GM21423 (cell line): Measurements from ENCODE around the gene GDAP2.
A peak's percentile ranks its signal among the peaks of the same experiment; 100 is the strongest.
"Not testable (repeated sequence)": the region's sequence is repeated elsewhere in the genome, so short reads cannot be mapped to it uniquely, and the experiment has no call there.

ENCODE experiments used
- ATAC-seq: cut with Tn5 transposase; IDR thresholded peaks from one replicate; pipeline ENCODE4 v1.9.1; 2021; ENCODE audit warnings: mild to moderate bottlenecking, moderate library complexity; ENCODE audit not compliant: unreplicated experiment

Gene GDAP2

DNA sequence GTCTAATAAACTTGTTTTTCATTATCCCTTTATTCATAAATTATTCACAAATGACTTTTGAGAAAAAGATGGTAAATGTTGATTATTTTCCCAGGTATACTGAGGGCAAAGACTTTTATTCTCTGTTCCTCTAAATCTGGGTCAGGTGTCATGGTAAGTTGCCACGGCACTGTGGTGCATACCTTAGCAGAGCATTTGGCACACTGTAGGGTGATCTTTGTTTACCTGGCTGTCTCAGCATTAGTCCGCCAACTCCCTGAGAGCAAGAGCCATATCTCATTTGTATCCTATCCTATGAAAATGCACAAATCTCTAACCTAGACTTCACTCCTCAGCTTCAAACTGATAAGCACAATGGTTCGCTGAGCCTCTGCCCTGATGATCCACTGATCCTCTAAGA is 24.9 kb downstream of the GDAP2 start:
- no peak for ATAC-seq

DNA sequence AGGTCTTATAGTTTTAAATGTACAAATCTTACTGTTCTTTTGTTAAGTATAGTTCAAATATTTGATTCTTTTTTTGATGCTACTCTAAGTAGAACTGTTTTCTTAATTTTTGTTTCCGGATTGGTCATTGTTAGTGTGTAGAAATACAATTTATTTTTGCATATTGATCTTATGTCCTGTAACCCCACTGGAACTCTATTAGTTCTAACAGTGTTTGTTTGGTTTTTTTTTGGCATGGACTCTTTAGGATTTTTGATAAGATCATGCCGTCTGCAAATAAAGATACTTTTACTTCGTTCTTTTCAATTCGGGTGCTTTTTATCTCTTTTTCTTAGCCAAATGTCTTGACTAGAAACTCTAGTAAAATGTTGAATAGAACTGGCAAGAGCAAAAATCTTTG is 26.5 kb downstream of the GDAP2 start:
- no peak for ATAC-seq

DNA sequence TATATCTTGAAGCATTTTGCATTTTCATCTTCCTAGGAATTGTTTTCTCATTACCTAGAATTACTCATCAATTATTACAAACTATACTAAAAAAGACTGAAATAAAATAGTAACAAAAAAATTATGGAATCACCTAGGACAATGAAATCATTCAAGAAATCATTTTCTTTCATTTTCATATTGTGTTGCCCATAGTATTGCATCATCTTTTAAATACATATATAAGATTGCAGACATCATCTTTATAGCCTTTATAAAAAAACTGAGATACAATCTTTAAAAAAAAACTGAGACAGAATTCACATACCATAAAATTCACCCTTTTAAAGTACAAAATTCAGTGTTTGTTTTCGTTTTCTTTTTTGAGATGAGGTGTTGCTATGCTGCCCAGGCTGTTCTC is 29.6 kb downstream of the GDAP2 start:
- no peak for ATAC-seq

DNA sequence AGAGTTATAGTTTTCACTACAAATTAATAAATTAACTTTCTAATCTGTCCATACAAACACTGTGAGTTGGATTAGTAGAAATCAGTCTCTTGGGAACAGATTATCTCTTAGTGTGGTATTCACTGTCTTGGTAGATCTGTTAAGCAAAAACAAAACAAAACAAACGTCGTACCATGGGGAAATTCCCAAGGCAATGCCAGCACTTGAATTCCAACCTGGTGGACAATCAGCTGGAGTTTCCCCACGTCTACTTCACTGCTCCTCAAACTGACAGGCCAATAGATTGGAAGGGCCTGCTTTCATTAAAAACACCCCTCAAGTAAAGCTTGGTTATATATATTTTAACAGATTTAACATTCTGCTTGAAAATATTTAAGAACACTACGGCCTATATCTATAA is 31.9 kb downstream of the GDAP2 start:
- no peak for ATAC-seq

DNA sequence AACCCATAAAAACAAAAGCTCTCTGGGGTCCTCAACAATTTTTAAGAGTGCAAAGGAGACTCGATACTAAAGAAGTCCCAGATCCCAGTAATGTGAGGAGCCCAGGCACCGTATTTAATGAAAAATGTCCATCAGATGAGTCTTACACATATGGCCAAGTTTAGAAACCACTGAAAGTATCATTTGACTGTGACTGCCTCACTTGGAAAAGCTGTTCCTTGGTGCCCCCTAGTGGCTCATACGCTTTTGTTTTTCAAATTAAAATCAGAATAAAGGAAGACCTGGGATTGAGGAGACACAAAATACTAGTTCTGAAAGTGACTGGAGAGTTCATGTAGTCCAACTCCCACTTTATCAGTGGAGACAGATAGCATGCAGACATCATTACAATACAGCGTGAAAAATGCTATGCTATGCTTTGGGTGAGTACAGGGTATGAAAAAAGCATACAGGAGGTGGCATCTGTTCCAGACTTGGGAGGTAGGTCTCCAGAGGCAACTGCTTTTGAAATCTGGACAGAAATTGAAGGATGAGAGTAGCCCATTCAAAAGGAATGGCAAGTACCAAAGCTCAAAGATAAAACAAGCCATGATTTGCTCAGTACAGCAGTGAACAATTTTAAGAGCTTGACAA is 33.8 kb downstream of the GDAP2 start:
- peak; percentile 66 for ATAC-seq

DNA sequence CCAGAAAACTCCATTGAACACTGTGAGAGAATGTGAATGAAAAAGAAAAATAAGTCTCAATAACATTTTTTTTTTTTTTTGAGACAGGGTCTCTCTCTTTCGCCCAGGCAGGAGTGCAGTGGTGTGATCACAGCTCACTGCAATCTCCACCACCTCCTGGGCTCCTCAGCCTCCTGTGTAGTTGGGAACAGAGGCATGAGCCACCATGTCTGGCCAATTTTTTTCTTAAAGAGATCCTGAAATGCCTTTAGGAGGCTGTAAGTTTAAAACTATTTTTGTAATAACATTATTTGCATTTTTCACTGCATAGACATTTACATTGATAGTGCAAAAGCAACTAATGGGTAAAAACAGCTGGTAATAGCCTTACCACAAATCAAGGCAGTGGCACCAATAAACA is 35.3 kb downstream of the GDAP2 start:
- ATAC-seq = no peak

DNA sequence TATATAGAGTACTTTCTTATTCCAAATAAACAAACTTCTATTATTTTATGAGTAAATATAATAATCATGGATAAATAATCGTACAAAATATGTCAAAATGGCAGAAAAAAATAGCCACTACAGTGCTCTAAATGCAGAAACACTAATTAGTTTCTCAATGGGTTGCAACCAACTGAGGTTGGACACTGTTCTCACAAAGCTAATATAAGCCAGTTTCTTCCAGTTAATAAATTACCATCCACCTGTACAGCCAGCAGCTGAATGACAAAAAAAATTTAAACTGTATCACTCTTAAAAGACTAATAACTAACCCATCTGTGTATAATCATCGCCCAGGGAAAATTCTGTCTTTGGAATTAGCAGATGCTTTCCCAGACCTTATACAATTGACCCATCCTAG is 36.9 kb downstream of the GDAP2 start:
- ATAC-seq = peak; percentile 64

DNA sequence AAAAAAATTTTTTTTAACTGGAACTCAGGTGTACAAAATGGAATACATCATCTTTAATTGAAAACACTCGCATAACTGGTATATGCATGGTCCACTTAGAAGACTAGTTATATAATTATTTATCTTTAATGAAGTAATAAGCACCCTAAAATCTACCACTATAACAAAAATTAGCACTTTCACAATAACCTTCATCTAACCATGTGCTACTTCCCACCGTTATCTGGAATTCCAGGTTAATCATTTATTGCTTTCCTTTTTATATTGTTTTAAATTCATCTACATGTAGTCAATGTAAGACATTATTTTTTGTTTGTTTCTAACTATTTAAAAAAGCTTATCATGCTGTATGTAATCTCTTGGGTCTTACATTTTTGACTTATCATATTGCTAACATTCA is 39.0 kb downstream of the GDAP2 start:
- ATAC-seq = no peak

DNA sequence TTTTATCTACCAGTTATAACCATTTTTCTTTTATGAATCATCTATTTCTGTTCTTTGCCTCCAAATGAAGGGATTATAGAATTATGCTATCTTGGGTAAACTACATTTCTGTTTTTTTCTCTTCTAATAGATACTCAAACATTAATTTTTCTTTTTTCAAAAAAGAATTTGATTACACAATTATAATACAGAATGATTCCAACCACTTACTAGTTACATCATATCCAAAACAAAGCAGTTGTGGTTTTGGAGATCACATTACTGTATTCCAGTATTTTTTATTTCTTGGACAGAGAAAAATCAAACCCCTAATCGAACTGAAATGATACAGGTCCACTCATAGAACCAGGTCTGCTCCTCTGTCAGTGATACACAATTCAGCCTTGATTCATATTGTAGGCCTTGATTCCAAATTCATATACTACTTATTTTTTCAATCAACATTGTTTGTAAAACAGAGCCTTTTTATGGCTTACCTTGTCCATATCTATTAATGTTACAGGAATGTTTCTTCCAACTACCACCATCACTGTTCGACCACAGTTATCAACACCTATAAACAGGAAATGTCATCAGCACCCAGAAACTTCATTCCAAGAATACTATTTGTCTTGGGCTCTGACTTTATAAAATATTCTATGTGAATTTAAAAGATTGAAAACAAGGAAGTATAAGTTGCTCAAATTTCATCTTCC is 43.2 kb downstream of the GDAP2 start:
- ATAC-seq = no peak

DNA sequence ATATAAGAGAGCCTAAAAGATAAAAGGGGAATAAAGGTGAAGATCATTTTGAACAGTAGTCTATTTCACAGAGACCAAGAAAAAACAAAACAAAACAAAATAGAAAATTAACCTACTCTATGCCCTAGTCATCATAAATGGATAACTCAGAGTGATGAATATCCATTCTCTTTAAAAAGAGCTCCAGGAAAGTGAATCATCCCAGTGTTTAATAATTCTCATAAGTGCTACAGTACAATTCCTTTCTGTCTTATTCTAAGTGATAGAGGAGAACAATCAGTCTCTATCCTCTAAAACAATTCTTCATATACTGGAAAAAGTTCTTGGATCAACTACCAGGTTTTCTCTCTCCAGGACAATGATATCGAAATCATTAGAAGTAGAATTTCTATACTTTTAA is 45.8 kb downstream of the GDAP2 start:
- no peak for ATAC-seq

DNA sequence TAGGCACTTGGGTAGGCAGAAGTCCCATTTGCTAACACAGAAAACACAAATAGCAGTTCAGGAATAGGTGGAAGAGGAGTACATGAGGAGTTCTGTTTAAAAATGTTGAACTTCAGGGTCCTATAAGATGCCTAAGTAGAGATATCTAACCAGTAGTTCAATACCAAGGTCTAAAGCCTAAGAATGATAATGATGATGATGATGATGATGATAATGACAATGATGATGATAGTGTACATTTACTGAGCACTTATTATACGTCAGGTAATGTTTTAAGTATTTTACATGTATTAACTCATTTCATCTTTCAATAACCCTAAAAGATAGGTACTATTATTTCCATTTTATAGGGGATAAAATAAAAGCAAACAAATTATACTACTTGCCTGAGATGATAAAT is 50.1 kb downstream of the GDAP2 start:
- no peak for ATAC-seq

DNA sequence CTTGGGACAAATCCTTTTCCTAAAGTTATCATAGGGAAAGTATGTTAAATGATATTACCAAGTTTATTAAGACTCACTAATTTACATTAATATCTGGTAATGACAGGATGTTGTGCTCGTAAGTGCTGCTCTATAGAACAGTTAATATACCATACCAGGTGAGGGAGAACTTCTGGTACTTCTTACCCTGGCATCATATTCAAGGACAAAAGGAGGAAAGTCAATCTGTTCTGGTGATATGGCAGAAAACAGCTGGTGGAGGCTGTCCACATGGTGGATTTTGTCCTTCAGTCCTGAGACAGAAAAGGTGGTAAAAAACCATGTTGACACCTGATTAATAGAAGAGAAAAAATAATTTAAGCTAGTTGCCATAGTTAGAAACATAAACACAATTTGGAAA is 51.6 kb downstream of the GDAP2 start:
- no peak for ATAC-seq

DNA sequence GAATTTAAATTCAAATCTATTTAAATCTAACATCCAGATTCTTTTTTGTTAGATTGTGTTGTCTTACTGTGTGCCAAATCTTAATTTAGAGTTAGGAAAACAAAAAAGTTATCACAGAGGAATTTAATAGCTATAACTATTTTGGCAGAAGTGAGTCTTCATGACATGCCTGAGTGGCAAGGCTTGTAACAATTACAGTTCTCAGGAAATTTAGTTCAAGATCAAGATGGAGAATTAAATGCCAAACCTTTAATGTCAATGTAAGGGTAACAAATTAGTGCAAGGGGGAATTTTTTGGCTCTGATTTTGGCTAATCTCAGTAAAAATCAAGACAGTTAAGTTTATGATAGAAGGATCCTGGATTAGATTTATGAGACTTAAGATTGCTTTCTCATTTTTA is 58.4 kb downstream of the GDAP2 start:
- no peak for ATAC-seq

DNA sequence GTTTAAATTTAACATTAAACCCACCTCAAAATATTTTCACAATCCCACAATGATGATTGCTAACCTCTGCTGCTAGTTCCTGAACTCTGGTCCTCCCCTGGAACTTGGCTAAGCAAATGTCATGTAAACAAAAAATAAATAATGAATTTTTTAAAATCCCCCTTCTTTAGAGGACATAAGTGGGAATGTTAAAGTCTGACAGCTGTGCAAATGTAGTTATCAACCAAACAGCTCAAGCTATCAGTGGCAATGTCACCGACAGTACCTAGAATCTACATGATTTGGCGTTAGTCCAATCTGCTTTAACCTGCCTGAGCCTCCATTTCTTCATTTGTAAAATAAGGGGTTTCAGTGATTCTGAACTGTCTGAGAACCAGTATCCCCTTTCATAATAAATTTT is 67.7 kb downstream of the GDAP2 start:
- no peak for ATAC-seq

DNA sequence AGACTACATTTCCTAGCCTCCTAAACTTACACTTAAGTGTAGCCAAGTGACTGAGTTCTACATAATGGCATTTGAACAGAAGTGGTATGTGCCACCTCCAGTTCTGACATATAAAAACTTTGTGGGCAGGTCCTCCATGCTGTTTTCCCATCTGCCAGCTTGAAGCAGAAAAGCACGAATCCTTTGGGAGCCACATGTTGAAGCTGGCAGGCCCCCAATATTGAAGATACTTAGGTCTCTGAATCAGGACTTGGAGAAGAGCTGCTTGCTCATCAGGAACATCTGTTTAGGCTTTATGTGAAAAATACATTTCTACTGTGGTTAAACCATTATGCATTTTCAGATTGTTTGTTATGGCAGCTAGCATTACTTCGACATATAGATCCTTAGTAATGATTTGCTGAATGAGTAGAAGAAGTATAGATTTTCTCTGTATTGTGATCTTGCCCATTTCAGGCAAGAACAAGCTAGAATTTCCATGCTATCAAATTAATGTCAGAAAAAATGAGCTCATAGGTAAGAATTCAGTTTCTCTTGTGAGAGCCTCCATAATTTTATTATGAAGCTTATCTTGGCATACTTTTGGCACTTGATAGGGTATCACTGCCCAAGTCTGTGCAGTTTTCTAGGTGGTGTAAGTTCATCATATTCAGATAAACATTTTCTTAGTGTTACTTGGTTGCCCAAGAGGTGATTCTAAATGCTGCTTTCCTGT is 68.4 kb downstream of the GDAP2 start:
- ATAC-seq = no peak

DNA sequence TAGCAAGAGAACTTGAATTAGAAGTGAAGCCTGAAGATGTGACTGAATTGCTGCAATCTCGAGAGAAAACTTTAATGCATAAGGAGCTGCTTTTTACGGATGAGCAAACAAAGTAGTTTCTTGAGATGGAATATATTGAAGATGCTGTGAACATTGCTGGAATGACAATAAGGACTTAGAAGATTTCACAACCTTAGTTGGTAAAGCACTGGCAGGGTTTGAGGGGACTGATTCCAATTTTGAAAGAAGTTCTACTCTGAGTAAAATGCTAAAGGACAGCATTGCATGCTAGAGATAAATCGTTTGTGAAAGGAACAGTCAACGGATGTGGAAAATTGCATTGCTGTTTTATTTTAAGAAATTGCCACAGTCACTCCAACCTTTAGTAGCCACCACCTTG is 69.5 kb downstream of the GDAP2 start:
- ATAC-seq = no peak

DNA sequence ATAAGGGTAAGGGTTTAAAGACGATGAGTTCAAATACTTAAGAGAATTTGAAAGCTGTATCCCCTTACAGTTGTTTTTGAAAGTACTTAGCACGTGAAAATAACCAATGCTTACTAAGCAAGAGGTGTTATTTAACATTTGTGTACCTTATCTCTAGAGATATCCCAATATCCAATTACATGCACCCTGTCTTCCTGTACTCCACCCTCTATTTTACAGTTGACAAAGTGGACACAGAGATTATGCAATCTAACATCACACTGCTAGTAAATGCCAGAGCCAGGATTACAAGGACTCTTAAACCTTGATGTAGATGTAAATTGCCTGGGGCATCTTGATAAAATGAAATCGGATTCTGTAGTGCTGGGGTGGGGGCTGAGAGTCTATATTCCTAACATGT is 72.0 kb downstream of the GDAP2 start:
- ATAC-seq = no peak

DNA sequence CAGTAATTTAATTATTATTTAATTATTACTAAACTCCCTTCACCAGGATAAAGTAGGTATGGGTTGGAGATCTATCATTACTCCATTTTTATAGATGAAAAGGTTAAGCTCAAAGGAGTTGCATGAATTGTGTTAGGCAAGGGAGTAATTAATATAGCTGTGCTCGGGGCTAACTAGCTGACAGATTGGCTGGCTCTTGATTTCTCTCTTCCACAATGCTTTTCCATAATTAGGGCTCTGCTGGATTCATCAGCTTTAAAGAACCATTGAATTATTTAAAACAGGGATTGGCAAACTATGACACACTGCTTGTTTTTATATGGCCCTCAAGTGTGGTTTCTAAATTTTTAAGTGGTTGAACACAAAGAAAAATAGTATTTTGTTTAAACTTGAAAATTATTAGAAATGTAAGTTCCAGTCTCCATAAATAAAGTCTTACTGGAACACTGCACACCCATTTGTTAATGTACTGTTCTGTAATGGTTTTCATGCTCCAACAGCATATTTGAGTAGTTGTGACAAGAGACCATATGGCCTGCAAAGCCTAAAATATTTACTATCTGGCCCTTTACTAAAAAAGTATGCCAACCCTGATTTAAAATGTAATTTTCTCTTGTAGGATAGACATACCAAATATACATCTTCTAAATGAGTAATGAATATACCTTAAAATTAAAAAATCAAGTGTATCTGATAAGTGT is 76.4 kb downstream of the GDAP2 start:
- no peak for ATAC-seq

DNA sequence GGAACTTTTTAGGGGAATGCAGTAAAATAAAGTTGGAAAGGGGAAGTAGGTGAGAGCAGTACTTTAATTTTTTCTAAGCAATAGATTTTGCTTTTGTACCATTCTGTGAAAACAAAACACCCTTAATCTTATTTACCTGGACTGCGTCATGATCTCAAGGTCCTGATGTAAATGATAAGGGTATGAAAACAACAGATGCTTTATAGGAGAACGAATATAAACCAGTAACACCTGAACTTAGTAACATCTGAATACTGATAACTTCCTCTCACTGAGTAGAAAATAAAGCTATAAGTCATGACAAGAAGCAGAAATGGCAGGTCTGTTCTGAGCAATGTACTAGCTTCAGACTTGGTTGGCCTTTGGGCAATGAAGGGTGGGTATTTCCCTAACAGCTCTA is 77.7 kb downstream of the GDAP2 start:
- no peak for ATAC-seq

DNA sequence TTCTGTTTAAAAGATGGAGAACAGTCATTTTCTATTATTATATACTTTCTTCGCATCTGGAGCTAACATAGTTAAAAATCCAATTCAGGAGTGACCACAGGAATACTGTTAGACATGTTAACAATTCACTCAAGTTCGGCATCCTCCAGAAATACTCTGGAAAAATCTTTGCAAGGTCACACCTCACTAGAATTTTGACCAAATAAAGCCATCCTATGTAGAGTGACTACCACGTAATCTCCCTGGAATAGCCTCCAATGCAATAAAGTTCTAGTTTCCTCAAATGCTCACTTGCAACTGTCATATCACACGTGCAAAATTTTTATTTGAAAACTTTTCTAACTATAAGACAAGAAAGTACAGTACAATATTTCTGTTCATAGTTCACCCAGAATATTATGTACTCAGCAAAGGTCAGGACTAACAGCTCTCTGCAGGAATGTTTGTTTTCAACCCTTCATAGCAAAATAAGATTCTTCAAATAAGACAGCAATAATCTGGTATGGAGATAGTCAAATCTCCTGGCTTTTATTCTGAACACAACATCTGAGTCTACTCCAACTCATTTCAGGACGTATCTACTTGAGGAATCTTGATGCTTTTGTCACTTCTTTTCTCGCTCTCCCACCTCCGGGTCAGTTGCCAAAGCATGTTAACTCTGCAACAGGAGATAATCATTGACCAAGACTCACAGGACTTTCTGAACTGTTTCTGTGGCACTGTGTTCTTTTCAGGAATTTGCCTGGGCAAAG is 82.6 kb downstream of the GDAP2 start:
- ATAC-seq = no peak

DNA sequence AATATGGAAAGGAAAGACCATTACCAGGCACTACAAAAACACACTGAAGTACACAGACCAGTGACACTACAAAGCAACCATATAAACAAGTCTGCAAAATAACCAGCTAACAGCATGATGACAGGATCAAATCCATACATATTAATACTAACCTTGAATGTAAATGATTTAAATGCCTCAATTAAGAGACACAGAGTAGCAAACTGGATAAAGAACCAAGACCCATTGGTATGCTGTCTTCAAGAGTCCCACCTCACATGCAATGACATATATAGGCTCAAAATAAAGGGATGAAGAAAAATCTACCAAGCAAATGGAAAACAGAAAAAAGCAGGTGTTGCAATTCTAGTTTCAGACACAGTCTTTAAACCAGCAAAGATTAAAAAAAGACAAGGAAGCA is 84.9 kb downstream of the GDAP2 start:
- ATAC-seq = not testable (repeated sequence)
